Kidney (tissue), 14 donors: ENCODE data around the gene STK35. TPM values are rescaled to one million over a fixed set of nuclear protein-coding genes. Genes with fewer than 3 reads are reported as not detected.

Experiments used
- DNase-seq, 5 donors: peaks; one replicate each; pipeline ENCODE4 v3.0.0-alpha.2; 2013 to 2020
- FAIRE-seq: peaks from 2 replicates; lab custom pipeline; 2012; peaks lifted over from hg19 to GRCh38; lab: Jason Lieb, UNC
- H3K27ac ChIP-seq, 2 donors: one replicate each; pipeline ENCODE4 v1.7.0; 2013; ENCODE audit warnings: low read depth in 2 of 2, low read length in 2 of 2, inconsistent platforms in 1 of 2
- H3K27me3 ChIP-seq: one replicate; pipeline ENCODE4 v1.7.1; 2013; ENCODE audit warnings: low read length, inconsistent platforms; ENCODE audit not compliant: control insufficient read depth, insufficient read depth
- H3K36me3 ChIP-seq, 3 donors: one replicate each; pipeline versions ENCODE4 v1.7.0 to v1.7.1; 2013; ENCODE audit warnings: low read length in 3 of 3, control low read depth in 1 of 3, inconsistent platforms in 1 of 3; ENCODE audit not compliant: insufficient read depth in 3 of 3, control insufficient read depth in 2 of 3
- H3K4me1 ChIP-seq, 3 donors: one replicate each; pipeline versions ENCODE4 v1.7.0 to v1.7.1; 2013; ENCODE audit warnings: low read length in 3 of 3, inconsistent platforms in 1 of 3, low read depth in 1 of 3; ENCODE audit not compliant: control insufficient read depth in 2 of 3, insufficient read depth in 2 of 3
- H3K4me3 ChIP-seq, 3 donors: one replicate each; pipeline versions ENCODE4 v1.7.0 to v1.8.1; 2013; ENCODE audit warnings: low read length in 3 of 3, control low read depth in 1 of 3, inconsistent platforms in 1 of 3
- H3K9ac ChIP-seq, 3 donors: one replicate each; pipeline versions ENCODE4 v1.7.0 to v1.7.1; 2013; ENCODE audit warnings: low read length in 3 of 3, control low read depth in 1 of 3, inconsistent platforms in 1 of 3
- H3K9me3 ChIP-seq, 3 donors: one replicate each; pipeline versions ENCODE4 v1.7.0 to v1.7.1; 2013; ENCODE audit warnings: low read length in 3 of 3, control low read depth in 1 of 3, inconsistent platforms in 1 of 3; ENCODE audit not compliant: control insufficient read depth in 2 of 3, insufficient read depth in 1 of 3
- CTCF ChIP-seq: IDR thresholded peaks from 3 replicates; pipeline ENCODE4 v1.5.1; 2012; ENCODE audit warnings: mild to moderate bottlenecking, moderate library complexity, borderline replicate concordance; ENCODE audit not compliant: insufficient read depth; ENCODE audit errors: extremely low read depth
- intact Hi-C: fragments of 100-400 bp; cut with DNase I; formaldehyde crosslinking; loops from one replicate; pipeline ENCODE4 v1.11.1; 2022
- polyA plus RNA-seq: library from polyadenylated mRNA; stranded (reverse); fragments of 350-450 nt; fragmentation: Illumina TruSeq; extraction: RNeasy Lipid Tissue Mini Kit (QIAGEN cat#74804); gene quantifications from one replicate; pipeline ENCODE4 v1.2.3, GENCODE V29; 2014; ENCODE audit warnings: low read depth, low replicate concordance; ENCODE audit not compliant: insufficient read depth
- total RNA-seq: library from RNA; stranded (reverse); fragmentation: NEBNext Ultra II Directional; extraction: Animal tissue kit (Norgen Biotek cat#: 25700); gene quantifications from one replicate; pipeline ENCODE4 v1.2.1, GENCODE V29; 2021
- donor health status: control.
- donor health status: control.
- donor health status: control.
- donor health status: control.
- donor health status: control.
- donor health status: DM: yes; HTN: yes; CAD: no.
- donor health status: Normal renal cell carcinoma (clear cell type).

STK35 gene
- total and polyA plus RNA-seq, 2 donors from 2014 or later: 3.7 to 16.5 TPM

- DNase-seq (no peak), FAIRE-seq (no peak)
- no peak overlapping the region for H3K9ac ChIP-seq
- H3K4me3 ChIP-seq: no peak overlapping the region
- TF ChIP-seq CTCF: no peak
- H3K27me3 ChIP-seq: no peaks in the 10 kb centered on the region
- H3K36me3 ChIP-seq: peaks cover 0 to 18% (median 14%) of the 10 kb centered on the region in 3 donors
- intact Hi-C loops: no loop called here
- no peaks in the 10 kb centered on the region for H3K9me3 ChIP-seq
- peaks cover 0 to 2% (median 0%) of the 10 kb centered on the region in 3 donors for H3K4me1 ChIP-seq
- no peak overlapping the region for H3K27ac ChIP-seq
Observed at GRCh38 chr20:2141600-2142575, 40.3 kb downstream of the STK35 start.

- Histone ChIP-seq H3K4me3 (no peak overlapping the region), H3K36me3 (peaks cover 0 to 18% (median 14%) of the 10 kb centered on the region in 3 donors), H3K9me3 (no peaks in the 10 kb centered on the region), H3K9ac (no peak overlapping the region), H3K27ac (no peak overlapping the region), H3K4me1 (peaks cover 0 to 2% (median 0%) of the 10 kb centered on the region in 3 donors), H3K27me3 (no peaks in the 10 kb centered on the region)
- TF ChIP-seq CTCF: no peak
- FAIRE-seq (no peak), DNase-seq (no peak)
- intact Hi-C loops: no loop called here
Observed at GRCh38 chr20:2142649-2143048, 41.0 kb downstream of the STK35 start.

GRCh38 chr20:2143594-2143993, 42.0 kb downstream of the STK35 start:
- FAIRE-seq (no peak), DNase-seq (no peak)
- Histone ChIP-seq H3K4me3 (no peak overlapping the region), H3K36me3 (peaks cover 0 to 18% (median 14%) of the 10 kb centered on the region in 3 donors), H3K9me3 (no peaks in the 10 kb centered on the region), H3K27me3 (no peaks in the 10 kb centered on the region), H3K27ac (no peak overlapping the region), H3K9ac (no peak overlapping the region), H3K4me1 (peaks cover 0 to 2% (median 0%) of the 10 kb centered on the region in 3 donors)
- no peak for TF ChIP-seq CTCF
- intact Hi-C loops: no loop called here
